Mesothelial cell of epicardium (in vitro differentiated cells): Measurements from ENCODE around the gene TIPARP. TPM values are rescaled to one million over a fixed set of nuclear protein-coding genes. Genes with fewer than 3 reads are reported as not detected.
A peak's percentile ranks its signal among the peaks of the same experiment; 100 is the strongest.

Experiments
- DNase-seq, 2 experiments: peaks; one replicate each; pipeline ENCODE4 v3.0.0; 2021; ENCODE audit warnings: low spot score in 2 of 2; ENCODE audit not compliant: unreplicated experiment in 2 of 2
- H3K27ac Mint-ChIP-seq: 2 replicates; pipeline ENCODE4 v1.8.0; 2021; ENCODE audit warnings: mixed read lengths
- H3K27me3 Mint-ChIP-seq: 2 replicates; pipeline ENCODE4 v1.8.0; 2021; ENCODE audit warnings: low read depth, mixed read lengths
- H3K36me3 Mint-ChIP-seq: 2 replicates; pipeline ENCODE4 v1.8.0; 2021; ENCODE audit warnings: mixed read lengths
- H3K4me1 Mint-ChIP-seq: 2 replicates; pipeline ENCODE4 v1.8.0; 2021; ENCODE audit warnings: mixed read lengths
- H3K4me3 Mint-ChIP-seq: 2 replicates; pipeline ENCODE4 v1.8.0; 2021; ENCODE audit warnings: mild to moderate bottlenecking, moderate library complexity, mixed read lengths
- H3K9me3 Mint-ChIP-seq: 2 replicates; pipeline ENCODE4 v1.8.0; 2021; ENCODE audit warnings: mixed read lengths
- total RNA-seq: library from RNA; stranded (reverse); gene quantifications from 3 replicates; pipeline ENCODE4 v1.2.1, GENCODE V29; 2021
- TF ChIP-seq, protein P1 (sequence below): fragments of 200-600 bp; sonication (generic); IDR thresholded peaks from one replicate; pipeline ENCODE4 v1.5.0; 2021; ENCODE audit warnings: antibody characterized with exemption; ENCODE audit not compliant: unreplicated experiment

The TIPARP gene
- total RNA-seq, 1 donor from 2014 or later, result 27.2 TPM

DNA sequence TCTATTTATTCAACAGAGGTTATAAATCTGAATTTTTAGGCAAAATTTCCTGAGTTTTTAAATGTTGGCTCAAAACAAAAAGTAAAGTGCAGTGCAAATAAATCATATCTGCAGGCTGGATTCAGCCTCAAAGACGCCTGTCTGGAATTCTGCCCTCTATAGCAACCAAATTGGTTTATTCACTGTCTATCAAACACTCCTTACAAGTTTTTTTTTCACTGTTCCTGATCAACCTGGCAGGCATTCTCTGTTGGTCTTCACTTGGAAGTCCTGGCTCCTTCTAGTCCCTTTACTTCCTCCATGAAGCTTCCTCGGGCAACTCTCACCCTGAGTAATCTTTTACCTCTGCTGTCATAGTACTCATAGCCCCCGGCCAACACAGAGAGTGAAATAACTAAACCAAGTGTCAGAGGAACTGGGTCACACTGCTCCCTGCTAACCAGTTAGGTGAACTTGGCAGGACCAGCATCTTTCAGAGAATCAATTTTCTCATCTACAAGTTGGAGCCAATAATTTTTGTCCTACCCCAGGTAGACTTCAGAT lies 36.8 kb upstream of the TIPARP start:
- Mint-ChIP-seq H3K27me3 (no peaks in the 10 kb centered on the region), H3K36me3 (no peaks in the 10 kb centered on the region), H3K4me3 (no peak overlapping the region), H3K4me1 (peaks cover 7% of the 10 kb centered on the region), H3K27ac (no peak overlapping the region), H3K9me3 (no peaks in the 10 kb centered on the region)
- no peak for DNase-seq
- TF ChIP-seq, protein P1, sequence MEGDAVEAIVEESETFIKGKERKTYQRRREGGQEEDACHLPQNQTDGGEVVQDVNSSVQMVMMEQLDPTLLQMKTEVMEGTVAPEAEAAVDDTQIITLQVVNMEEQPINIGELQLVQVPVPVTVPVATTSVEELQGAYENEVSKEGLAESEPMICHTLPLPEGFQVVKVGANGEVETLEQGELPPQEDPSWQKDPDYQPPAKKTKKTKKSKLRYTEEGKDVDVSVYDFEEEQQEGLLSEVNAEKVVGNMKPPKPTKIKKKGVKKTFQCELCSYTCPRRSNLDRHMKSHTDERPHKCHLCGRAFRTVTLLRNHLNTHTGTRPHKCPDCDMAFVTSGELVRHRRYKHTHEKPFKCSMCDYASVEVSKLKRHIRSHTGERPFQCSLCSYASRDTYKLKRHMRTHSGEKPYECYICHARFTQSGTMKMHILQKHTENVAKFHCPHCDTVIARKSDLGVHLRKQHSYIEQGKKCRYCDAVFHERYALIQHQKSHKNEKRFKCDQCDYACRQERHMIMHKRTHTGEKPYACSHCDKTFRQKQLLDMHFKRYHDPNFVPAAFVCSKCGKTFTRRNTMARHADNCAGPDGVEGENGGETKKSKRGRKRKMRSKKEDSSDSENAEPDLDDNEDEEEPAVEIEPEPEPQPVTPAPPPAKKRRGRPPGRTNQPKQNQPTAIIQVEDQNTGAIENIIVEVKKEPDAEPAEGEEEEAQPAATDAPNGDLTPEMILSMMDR, result no peak

DNA sequence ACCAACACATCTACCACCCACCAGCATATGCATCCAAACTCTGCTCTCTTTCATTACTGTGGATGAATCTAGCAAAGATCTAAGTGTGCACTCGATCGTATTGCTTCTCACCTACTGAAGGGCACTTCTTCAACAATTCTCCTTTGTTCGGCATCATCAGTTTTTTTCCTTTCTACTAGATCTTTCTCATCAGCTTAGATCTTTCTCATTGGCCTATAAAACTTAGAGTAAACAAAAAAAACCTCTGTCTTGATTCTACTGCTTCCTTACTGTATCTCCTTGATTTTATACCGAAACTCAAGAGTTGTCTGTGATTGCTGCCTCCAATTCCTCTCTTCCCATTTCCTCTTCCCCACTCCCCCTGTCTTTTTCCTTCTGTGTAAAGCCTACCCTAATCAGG lies 36.1 kb upstream of the TIPARP start:
- TF ChIP-seq, protein P1, result no peak
- Mint-ChIP-seq H3K27ac (no peak overlapping the region), H3K27me3 (no peaks in the 10 kb centered on the region), H3K9me3 (no peaks in the 10 kb centered on the region), H3K4me1 (peaks cover 15% of the 10 kb centered on the region), H3K4me3 (no peak overlapping the region), H3K36me3 (no peaks in the 10 kb centered on the region)
- no peak for DNase-seq

DNA sequence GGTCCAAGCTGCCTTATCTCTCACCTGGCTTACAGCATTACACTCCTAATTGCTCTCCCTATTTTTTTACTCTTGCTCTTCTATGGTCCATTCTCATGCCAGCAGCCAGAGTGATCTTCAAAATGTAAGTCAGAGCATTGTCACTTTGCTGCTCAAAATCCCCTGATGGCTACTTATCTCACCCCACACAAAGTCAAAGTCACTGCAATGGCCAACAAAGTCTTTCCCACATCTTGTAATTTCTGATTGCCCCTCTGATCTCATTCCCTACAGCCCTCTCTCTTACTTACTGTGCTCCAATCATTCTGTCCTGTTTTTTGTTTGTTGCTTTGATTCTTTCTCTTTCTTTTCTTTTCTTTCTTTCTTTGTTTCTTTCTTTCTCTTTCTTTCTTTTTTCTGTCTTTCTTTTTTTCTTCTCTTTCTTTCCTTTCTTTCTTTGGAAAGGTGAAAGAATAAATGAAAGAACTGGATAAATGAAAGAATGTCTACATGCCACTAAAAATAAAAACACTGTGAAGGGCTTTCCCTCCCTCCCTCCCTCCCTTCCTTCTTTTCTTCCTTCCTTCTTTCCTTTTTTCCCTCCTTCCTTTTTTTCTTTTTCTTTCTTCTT lies 34.9 kb upstream of the TIPARP start:
- H3K9me3 Mint-ChIP-seq, result no peaks in the 10 kb centered on the region
- peaks cover 26% of the 10 kb centered on the region for H3K4me1 Mint-ChIP-seq
- TF ChIP-seq, protein P1, result no peak
- no peak for DNase-seq
- no peaks in the 10 kb centered on the region for H3K27me3 Mint-ChIP-seq
- H3K4me3 Mint-ChIP-seq, result no peak overlapping the region
- no peaks in the 10 kb centered on the region for H3K36me3 Mint-ChIP-seq
- no peak overlapping the region for H3K27ac Mint-ChIP-seq

DNA sequence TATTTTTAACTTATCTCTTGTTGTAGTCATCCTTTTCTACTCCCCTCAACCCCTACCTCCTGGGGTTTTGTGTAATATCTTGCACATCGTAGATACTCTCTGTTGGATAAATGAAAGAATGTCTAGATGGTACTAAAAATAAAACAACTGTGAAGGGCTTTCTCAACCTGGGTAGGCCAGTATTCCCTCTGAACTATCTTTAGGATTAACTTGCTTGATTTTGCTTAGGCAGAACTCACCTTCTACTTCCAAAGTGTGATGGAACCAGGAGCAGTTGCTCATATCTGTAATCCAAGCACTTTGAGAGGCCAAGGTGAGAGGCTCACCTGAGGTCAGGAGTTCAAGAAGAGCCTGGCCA lies 32.8 kb upstream of the TIPARP start:
- Mint-ChIP-seq H3K4me1 (peaks cover 41% of the 10 kb centered on the region), H3K9me3 (peaks cover 1% of the 10 kb centered on the region)
- TF ChIP-seq, protein P1, result no peak

DNA sequence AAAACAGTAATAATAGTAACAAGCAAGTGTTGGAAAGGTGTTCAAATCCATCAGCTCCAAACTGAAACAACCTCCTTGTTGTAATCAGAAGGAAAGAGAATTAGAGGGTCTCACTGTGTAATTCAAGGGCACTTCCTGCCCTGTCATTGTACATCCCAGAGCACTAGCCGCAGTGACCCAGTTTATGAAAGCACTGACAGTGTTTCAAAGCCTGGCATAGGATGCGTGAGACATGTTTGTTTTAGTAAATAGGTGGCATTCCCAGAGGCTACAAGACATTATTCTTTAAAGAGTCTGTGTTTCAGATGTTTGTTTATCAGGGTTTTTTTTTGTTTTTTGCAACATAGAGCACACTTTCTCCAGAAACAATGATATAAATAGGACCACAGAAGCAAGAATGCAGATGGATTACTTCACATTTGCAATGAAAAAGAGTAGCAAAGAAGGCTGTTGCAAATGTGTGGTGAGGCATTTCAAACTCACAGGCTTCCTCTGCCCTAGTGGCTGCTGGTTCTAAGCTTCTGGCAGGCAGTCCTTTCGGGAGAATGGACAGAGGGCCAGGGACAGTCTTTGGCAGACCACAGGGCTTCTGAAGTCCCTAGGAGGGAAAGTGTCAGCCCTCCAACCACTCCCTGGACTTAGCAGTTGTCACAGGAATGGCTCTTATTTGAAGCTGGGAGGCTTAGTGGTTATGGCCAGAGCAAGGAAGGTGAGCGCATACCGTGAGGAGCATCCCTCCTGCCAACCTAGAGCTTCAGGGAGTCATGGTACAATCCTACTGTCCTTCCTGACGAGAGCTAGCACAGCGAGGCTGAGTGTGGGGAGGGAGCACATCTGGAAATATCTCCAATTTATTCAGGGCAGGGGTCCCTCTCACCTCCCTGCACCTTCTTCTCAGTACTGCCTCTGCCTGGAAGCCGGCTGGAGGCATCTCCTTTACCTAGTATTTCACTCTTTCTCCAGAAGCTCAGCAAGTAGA lies 31.4 kb upstream of the TIPARP start:
- no peak for DNase-seq
- peak overlapping the region; percentile 44 for H3K4me3 Mint-ChIP-seq
- H3K27me3 Mint-ChIP-seq, result no peaks in the 10 kb centered on the region
- peaks cover 1% of the 10 kb centered on the region for H3K36me3 Mint-ChIP-seq
- peak overlapping the region; percentile 91 for H3K27ac Mint-ChIP-seq
- TF ChIP-seq, protein P1, result no peak
- H3K4me1 Mint-ChIP-seq, result peaks cover 36% of the 10 kb centered on the region
- H3K9me3 Mint-ChIP-seq, result peaks cover 12% of the 10 kb centered on the region

More for the DNA sequence above, 32.8 kb upstream of the TIPARP start:
- H3K36me3 Mint-ChIP-seq, result no peaks in the 10 kb centered on the region
- no peak for DNase-seq
- no peak overlapping the region for H3K27ac Mint-ChIP-seq
- no peaks in the 10 kb centered on the region for H3K27me3 Mint-ChIP-seq
- no peak overlapping the region for H3K4me3 Mint-ChIP-seq
